SK-N-SH treated with all-trans-retinoic acid at 6 μM for 48 hours (cell line): ENCODE measurements around the gene MUSTN1.

Experiments used
- ATAC-seq: fragments of 200-7000 bp; cut with Tn5 transposase; 3 replicates; pipeline ENCODE4 v1.9.1; 2020; ENCODE audit warnings: mild to moderate bottlenecking, moderate library complexity
- ARNTL ChIP-seq: fragments of 450-650 bp; formaldehyde crosslinking; IDR thresholded peaks from 2 replicates; pipeline ENCODE4 v1.5.0; 2020; ENCODE audit warnings: low read depth, mild to moderate bottlenecking, moderate library complexity, borderline replicate concordance
- BACH2 ChIP-seq: fragments of 250-450 bp; sonication (Bioruptor Pico); IDR thresholded peaks from 2 replicates; pipeline ENCODE4 v1.9.0; 2021; ENCODE audit warnings: mild to moderate bottlenecking, borderline replicate concordance
- CREB5 ChIP-seq: fragments of 250-450 bp; sonication (Bioruptor Pico); IDR thresholded peaks from 2 replicates; pipeline ENCODE4 v1.5.1; 2020; ENCODE audit warnings: low read depth, mild to moderate bottlenecking, moderate library complexity
- CSDC2 ChIP-seq: fragments of 250-450 bp; sonication (Bioruptor Pico); IDR thresholded peaks from 2 replicates; pipeline ENCODE4 v1.5.0; 2020; ENCODE audit warnings: mild to moderate bottlenecking, moderate library complexity
- CSRNP3 ChIP-seq: fragments of 250-450 bp; sonication (Bioruptor Pico); IDR thresholded peaks from 2 replicates; pipeline ENCODE4 v1.5.1; 2021; ENCODE audit warnings: mild to moderate bottlenecking, moderate library complexity
- ESRRG ChIP-seq: fragments of 250-450 bp; sonication (Bioruptor Pico); IDR thresholded peaks from 2 replicates; pipeline ENCODE4 v1.6.1; 2021; ENCODE audit warnings: mild to moderate bottlenecking
- GLIS3 ChIP-seq: fragments of 250-450 bp; sonication (Bioruptor Pico); IDR thresholded peaks from 2 replicates; pipeline ENCODE4 v1.5.0; 2020; ENCODE audit warnings: mild to moderate bottlenecking, moderate library complexity
- ISL1 ChIP-seq: fragments of 250-450 bp; sonication (Bioruptor Pico); IDR thresholded peaks from 2 replicates; pipeline ENCODE4 v2.1.2; 2022; ENCODE audit warnings: mild to moderate bottlenecking, moderate library complexity
- OSR1 ChIP-seq: fragments of 250-450 bp; sonication (Bioruptor Pico); IDR thresholded peaks from 2 replicates; pipeline ENCODE4 v1.8.0; 2022; ENCODE audit warnings: moderate library complexity, mild to moderate bottlenecking, inconsistent platforms
- PATZ1 ChIP-seq: fragments of 250-450 bp; sonication (Bioruptor Pico); IDR thresholded peaks from 2 replicates; pipeline ENCODE4 v1.8.0; 2020; ENCODE audit warnings: mild to moderate bottlenecking, moderate library complexity, borderline replicate concordance
- POU6F1 ChIP-seq: fragments of 250-450 bp; sonication (Bioruptor Pico); IDR thresholded peaks from 2 replicates; pipeline ENCODE4 v1.8.0; 2021; ENCODE audit warnings: low read depth, mild to moderate bottlenecking, moderate library complexity, borderline replicate concordance
- PPARA ChIP-seq: fragments of 250-450 bp; sonication (Bioruptor Pico); IDR thresholded peaks from 2 replicates; pipeline ENCODE4 v1.5.0; 2020; ENCODE audit warnings: mild to moderate bottlenecking, borderline replicate concordance
- RARB ChIP-seq: fragments of 250-450 bp; sonication (Bioruptor Pico); IDR thresholded peaks from 2 replicates; pipeline ENCODE4 v1.8.0; 2021; ENCODE audit warnings: mild to moderate bottlenecking, moderate library complexity
- SNAI2 ChIP-seq: fragments of 250-450 bp; sonication (Bioruptor Pico); IDR thresholded peaks from 2 replicates; pipeline ENCODE4 v1.5.0; 2020; ENCODE audit warnings: mild to moderate bottlenecking, moderate library complexity
- TCF4 ChIP-seq: fragments of 250-450 bp; sonication (Bioruptor Pico); IDR thresholded peaks from 2 replicates; pipeline ENCODE4 v1.8.0; 2021; ENCODE audit warnings: mild to moderate bottlenecking, moderate library complexity, borderline replicate concordance
- TOX ChIP-seq: fragments of 250-450 bp; sonication (Bioruptor Pico); IDR thresholded peaks from 2 replicates; pipeline ENCODE4 v1.8.0; 2021; ENCODE audit warnings: mild to moderate bottlenecking, moderate library complexity, borderline replicate concordance
- TSHZ2 ChIP-seq: fragments of 250-450 bp; sonication (Bioruptor Pico); IDR thresholded peaks from 2 replicates; pipeline ENCODE4 v1.5.0; 2020; ENCODE audit warnings: mild to moderate bottlenecking, moderate library complexity
- ZFP3 ChIP-seq: fragments of 250-450 bp; sonication (Bioruptor Pico); IDR thresholded peaks from 2 replicates; pipeline ENCODE4 v1.5.0; 2020; ENCODE audit warnings: mild to moderate bottlenecking, moderate library complexity
- ZFP30 ChIP-seq: fragments of 450-650 bp; formaldehyde crosslinking; IDR thresholded peaks from 2 replicates; pipeline ENCODE4 v1.5.0; 2022; ENCODE audit warnings: mild to moderate bottlenecking, moderate library complexity
- ZNF565 ChIP-seq: fragments of 450-650 bp; formaldehyde crosslinking; conservative IDR thresholded peaks from 2 replicates; pipeline ENCODE4 v1.5.0; 2020; ENCODE audit warnings: low read depth, mild to moderate bottlenecking, moderate library complexity
- ZNF70 ChIP-seq: fragments of 450-650 bp; formaldehyde crosslinking; IDR thresholded peaks from 2 replicates; pipeline ENCODE4 v1.5.0; 2020; ENCODE audit warnings: mild to moderate bottlenecking, moderate library complexity
- ZNF8 ChIP-seq: fragments of 450-650 bp; formaldehyde crosslinking; IDR thresholded peaks from 2 replicates; pipeline ENCODE4 v1.5.0; 2020; ENCODE audit warnings: mild to moderate bottlenecking, moderate library complexity

The MUSTN1 gene

GRCh38 chr3:52836986-52837385, 2.2 kb upstream of the MUSTN1 start:
- no peak for TF ChIP-seq TCF4 (CRISPR knock-in tag)
- TF ChIP-seq PATZ1 (CRISPR knock-in tag), result no peak
- no peak for TF ChIP-seq TOX
- TF ChIP-seq ARNTL, result no peak
- TF ChIP-seq PPARA (CRISPR knock-in tag), result no peak
- TF ChIP-seq ISL1 (CRISPR knock-in tag), result no peak
- TF ChIP-seq SNAI2, result no peak
- no peak for TF ChIP-seq OSR1
- ATAC-seq, result no peak

- no peak for ATAC-seq
- no peak for TF ChIP-seq GLIS3 (CRISPR knock-in tag)
- no peak for TF ChIP-seq ZNF8 (CRISPR knock-in tag)
- TF ChIP-seq BACH2, result no peak
- no peak for TF ChIP-seq CSRNP3 (CRISPR knock-in tag)
- no peak for TF ChIP-seq ZFP3 (CRISPR knock-in tag)
- no peak for TF ChIP-seq ZNF565 (CRISPR knock-in tag)
- no peak for TF ChIP-seq CREB5 (CRISPR knock-in tag)
- no peak for TF ChIP-seq RARB (CRISPR knock-in tag)
- no peak for TF ChIP-seq ZFP30 (CRISPR knock-in tag)
- no peak for TF ChIP-seq ISL1 (CRISPR knock-in tag)
- TF ChIP-seq OSR1, result no peak
- TF ChIP-seq ESRRG, result no peak
- no peak for TF ChIP-seq ZNF70
- TF ChIP-seq CSDC2 (CRISPR knock-in tag), result no peak
- TF ChIP-seq ARNTL, result no peak
- no peak for TF ChIP-seq POU6F1 (CRISPR knock-in tag)
- no peak for TF ChIP-seq TCF4 (CRISPR knock-in tag)
- no peak for TF ChIP-seq PPARA (CRISPR knock-in tag)
- TF ChIP-seq TOX, result no peak
These were observed 1.6 kb upstream of the MUSTN1 start for GRCh38 chr3:52836471-52836845.

- ATAC-seq, result no peak
- TF ChIP-seq ESRRG, result no peak
- no peak for TF ChIP-seq TSHZ2 (CRISPR knock-in tag)
- TF ChIP-seq ZNF565 (CRISPR knock-in tag), result no peak
- no peak for TF ChIP-seq TCF4 (CRISPR knock-in tag)
- TF ChIP-seq ZNF8 (CRISPR knock-in tag), result no peak
- TF ChIP-seq BACH2, result no peak
- no peak for TF ChIP-seq ZNF70
- TF ChIP-seq PPARA (CRISPR knock-in tag), result no peak
- no peak for TF ChIP-seq ZFP30 (CRISPR knock-in tag)
- TF ChIP-seq ISL1 (CRISPR knock-in tag), result no peak
- TF ChIP-seq ZFP3 (CRISPR knock-in tag), result no peak
- TF ChIP-seq ARNTL, result no peak
- TF ChIP-seq TOX, result no peak
These were observed 1.1 kb upstream of the MUSTN1 start for GRCh38 chr3:52835766-52836470.
